H9 (cell line): ENCODE measurements around the gene IBA57. TPM values are rescaled to one million over a fixed set of nuclear protein-coding genes. Genes with fewer than 3 reads are reported as not detected.
A peak's percentile ranks its signal among the peaks of the same experiment; 100 is the strongest.

Source experiments
- DNase-seq: peaks from one replicate; pipeline ENCODE4 v3.0.0-alpha.2; 2017
- H2AFZ ChIP-seq: one replicate; pipeline ENCODE4 v1.6.1; 2013; ENCODE audit warnings: mild to moderate bottlenecking, low read length, control low read depth, moderate library complexity
- H2AK5ac ChIP-seq: 2 replicates; pipeline ENCODE4 v1.6.1; 2013; ENCODE audit warnings: low read length, control low read depth, mixed read lengths; ENCODE audit not compliant: insufficient read length
- H2BK120ac ChIP-seq: one replicate; pipeline ENCODE4 v1.6.1; 2013; ENCODE audit warnings: low read depth, mild to moderate bottlenecking, low read length, control low read depth, inconsistent platforms; ENCODE audit not compliant: poor library complexity, severe bottlenecking
- H2BK12ac ChIP-seq: 2 replicates; pipeline ENCODE4 v1.6.1; 2013; ENCODE audit warnings: low read length, control low read depth, mixed read lengths, low read depth; ENCODE audit not compliant: insufficient read length
- H2BK15ac ChIP-seq: 2 replicates; pipeline ENCODE4 v1.6.1; 2013; ENCODE audit warnings: low read depth, low read length, control low read depth
- H2BK20ac ChIP-seq: one replicate; pipeline ENCODE4 v1.6.1; 2013; ENCODE audit warnings: low read depth, mild to moderate bottlenecking, low read length, control low read depth, inconsistent platforms; ENCODE audit not compliant: poor library complexity, severe bottlenecking
- H2BK5ac ChIP-seq: 2 replicates; pipeline ENCODE4 v1.6.1; 2013; ENCODE audit warnings: low read length, control low read depth, mixed read lengths; ENCODE audit not compliant: insufficient read length
- H3K14ac ChIP-seq: 2 replicates; pipeline ENCODE4 v1.6.1; 2013; ENCODE audit warnings: low read length, control low read depth; ENCODE audit not compliant: insufficient read depth
- H3K18ac ChIP-seq: 2 replicates; pipeline ENCODE4 v1.6.1; 2013; ENCODE audit warnings: low read depth, mild to moderate bottlenecking, mixed read lengths, low read length, control low read depth; ENCODE audit not compliant: insufficient read length
- H3K23ac ChIP-seq: 2 replicates; pipeline ENCODE4 v1.6.1; 2013; ENCODE audit warnings: low read length, control low read depth, mixed read lengths, low read depth; ENCODE audit not compliant: insufficient read length
- H3K23me2 ChIP-seq: 2 replicates; pipeline ENCODE4 v1.6.1; 2013; ENCODE audit warnings: low read depth, mild to moderate bottlenecking, mixed read lengths, low read length, control low read depth; ENCODE audit not compliant: insufficient read length, poor library complexity, severe bottlenecking
- H3K27ac ChIP-seq: 2 replicates; pipeline ENCODE4 v1.5.1; 2013; ENCODE audit warnings: low read length, control low read depth, mixed read lengths, low read depth; ENCODE audit not compliant: insufficient read length
- H3K27me3 ChIP-seq: 2 replicates; pipeline ENCODE4 v1.6.1; 2013; ENCODE audit warnings: low read length, control low read depth, inconsistent platforms; ENCODE audit not compliant: insufficient read depth
- H3K4ac ChIP-seq: 2 replicates; pipeline ENCODE4 v1.6.1; 2013; ENCODE audit warnings: low read depth, mild to moderate bottlenecking, control low read depth, inconsistent platforms, low read length, moderate library complexity
- H3K4me1 ChIP-seq: 2 replicates; pipeline ENCODE4 v1.6.1; 2013; ENCODE audit warnings: low read length, control low read depth, inconsistent platforms; ENCODE audit not compliant: insufficient read depth
- H3K4me2 ChIP-seq: 2 replicates; pipeline ENCODE4 v1.6.1; 2013; ENCODE audit warnings: low read length, control low read depth, mixed read lengths; ENCODE audit not compliant: insufficient read length, insufficient read depth
- H3K56ac ChIP-seq: 2 replicates; pipeline ENCODE4 v1.6.1; 2013; ENCODE audit warnings: low read depth, mild to moderate bottlenecking, mixed read lengths, low read length, control low read depth; ENCODE audit not compliant: insufficient read length
- H3K79me1 ChIP-seq: 2 replicates; pipeline ENCODE4 v1.6.1; 2013; ENCODE audit warnings: low read depth, mild to moderate bottlenecking, moderate library complexity, low read length, control low read depth, inconsistent platforms; ENCODE audit not compliant: insufficient read depth, poor library complexity, severe bottlenecking
- H3K79me2 ChIP-seq: 2 replicates; pipeline ENCODE4 v1.6.1; 2013; ENCODE audit warnings: low read length, control low read depth, inconsistent platforms; ENCODE audit not compliant: insufficient read depth
- H3K9ac ChIP-seq: 2 replicates; pipeline ENCODE4 v1.6.1; 2013; ENCODE audit warnings: low read length, control low read depth, mixed read lengths; ENCODE audit not compliant: insufficient read length; ENCODE audit errors: extremely low read depth
- H3K9me3 ChIP-seq: one replicate; pipeline ENCODE4 v1.6.1; 2013; ENCODE audit warnings: low read depth, low read length, inconsistent platforms; ENCODE audit not compliant: control insufficient read depth
- H3T11ph ChIP-seq: one replicate; pipeline ENCODE4 v1.6.1; 2013; ENCODE audit warnings: mild to moderate bottlenecking, low read length, control low read depth, inconsistent platforms
- H4K20me1 ChIP-seq: one replicate; pipeline ENCODE4 v1.6.1; 2013; ENCODE audit not compliant: control insufficient read depth, insufficient read length, insufficient read depth
- H4K5ac ChIP-seq: 2 replicates; pipeline ENCODE4 v1.6.1; 2013; ENCODE audit warnings: low read depth, mild to moderate bottlenecking, mixed read lengths, low read length, control low read depth; ENCODE audit not compliant: insufficient read length
- H4K8ac ChIP-seq: replicated peaks from 2 replicates; pipeline ENCODE4 v1.6.1; 2013; ENCODE audit warnings: low read length, control low read depth, mixed read lengths, low read depth; ENCODE audit not compliant: insufficient read length
- H4K91ac ChIP-seq: 2 replicates; pipeline ENCODE4 v1.6.1; 2013; ENCODE audit warnings: low read depth, mild to moderate bottlenecking, moderate library complexity, mixed read lengths, low read length, control low read depth; ENCODE audit not compliant: insufficient read length
- H3K27ac Mint-ChIP-seq, 3 experiments: 2 replicates in 2 of 3; 3 replicates in 1 of 3; pipeline ENCODE4 v1.8.0; 2020 to 2021; ENCODE audit warnings: mixed read lengths in 3 of 3, mild to moderate bottlenecking in 1 of 3, moderate library complexity in 1 of 3
- H3K27me3 Mint-ChIP-seq: 2 replicates; pipeline ENCODE4 v1.8.0; 2021; ENCODE audit warnings: low read depth, mild to moderate bottlenecking, moderate library complexity, mixed read lengths
- H3K36me3 Mint-ChIP-seq, 3 experiments: 2 replicates in 2 of 3; 3 replicates in 1 of 3; pipeline ENCODE4 v1.8.0; 2020 to 2021; ENCODE audit warnings: low read depth in 3 of 3, mixed read lengths in 3 of 3; ENCODE audit not compliant: insufficient read depth in 1 of 3
- H3K4me1 Mint-ChIP-seq, 2 experiments: 2 replicates each; pipeline ENCODE4 v1.8.0; 2020; ENCODE audit warnings: mixed read lengths in 2 of 2
- H3K4me3 Mint-ChIP-seq, 2 experiments: 2 replicates in 1 of 2; 3 replicates in 1 of 2; pipeline ENCODE4 v1.8.0; 2020 to 2021; ENCODE audit warnings: mild to moderate bottlenecking in 2 of 2, mixed read lengths in 2 of 2, moderate library complexity in 1 of 2
- H3K9me3 Mint-ChIP-seq, 2 experiments: 2 replicates in 1 of 2; 3 replicates in 1 of 2; pipeline ENCODE4 v1.8.0; 2020; ENCODE audit warnings: mild to moderate bottlenecking in 2 of 2, mixed read lengths in 2 of 2, moderate library complexity in 1 of 2
- CTCF ChIP-seq: fragments of 200-600 bp; sonication (generic); conservative IDR thresholded peaks from 3 replicates; pipeline ENCODE4 v1.8.0; 2021; ENCODE audit warnings: antibody characterized with exemption, mild to moderate bottlenecking
- WGBS: extraction: QIAGEN DNeasy Blood & Tissue Kit; methylation state at CpG from one replicate; pipeline ENCODE4 v1.1.7; 2013; ENCODE audit warnings: missing lambda C conversion rate, low lambda C conversion rate, mixed read lengths; ENCODE audit not compliant: insufficient read length; ENCODE audit errors: extremely low coverage; 5-methylcytosine and 5-hydroxymethylcytosine counted together
- total RNA-seq: library from RNA; stranded (reverse); gene quantifications from 2 replicates; pipeline ENCODE4 v1.2.1, GENCODE V29; 2021

The IBA57 gene
- total RNA-seq, 1 experiment from 2014 or later = 12.6 TPM

- Histone ChIP-seq H4K5ac (no peak overlapping the region), H2AFZ (no peak overlapping the region), H2BK15ac (no peak overlapping the region), H3K18ac (no peak overlapping the region), H2BK20ac (no peak overlapping the region), H3K79me2 (no peaks in the 10 kb centered on the region), H3K79me1 (no peaks in the 10 kb centered on the region), H3T11ph (no peak overlapping the region), H3K4me2 (no peak overlapping the region), H3K14ac (no peak overlapping the region), H3K4me1 (no peaks in the 10 kb centered on the region; the same call in 1 of the 2 replicates), H3K56ac (no peak overlapping the region), H2BK12ac (no peak overlapping the region), H3K27me3 (no peaks in the 10 kb centered on the region), H4K91ac (no peak overlapping the region), H3K9me3 (no peaks in the 10 kb centered on the region), H2BK120ac (no peak overlapping the region), H3K27ac (no peak overlapping the region), H4K20me1 (no peaks in the 10 kb centered on the region), H3K23me2 (peaks cover 2% of the 10 kb centered on the region), H3K23ac (no peak overlapping the region), H3K4ac (no peak overlapping the region), H2AK5ac (no peak overlapping the region), H4K8ac (no peak overlapping the region), H2BK5ac (no peak overlapping the region), H3K9ac (no peak overlapping the region)
- Mint-ChIP-seq H3K4me3 (no peak overlapping the region), H3K27me3 (peaks cover 11% of the 10 kb centered on the region), H3K4me1 (peaks cover 9 to 25% of the 10 kb centered on the region in 2 experiments; a peak in 3 of 4 replicates), H3K27ac (peak overlapping the region in 1 of 3 experiments; percentile 74; a peak in 1 of 7 replicates), H3K9me3 (peaks cover 0 to 2% of the 10 kb centered on the region in 2 experiments; a peak in 1 of 5 replicates), H3K36me3 (peaks cover 0 to 3% (median 2%) of the 10 kb centered on the region in 3 experiments; a peak in 2 of 7 replicates)
- no peak for TF ChIP-seq CTCF
- no CpG with 5 or more reads among the region's 7 CpGs for WGBS
- DNase-seq = no peak
Measured at GRCh38 chr1:228161362-228161761, 4.2 kb upstream of the IBA57 start.
